HCT116 (cell line): ENCODE results near the gene CH25H.

ENCODE experiments used
- EZH2 ChIP-seq: fragments of 200-600 bp; sonication (generic); IDR thresholded peaks from 2 replicates; pipeline ENCODE4 v1.6.1; 2017; ENCODE audit warnings: antibody characterized with exemption, mixed run types
- JUND ChIP-seq: IDR thresholded peaks from 2 replicates; pipeline ENCODE4 v1.6.1; 2012
- RAD21 ChIP-seq: IDR thresholded peaks from 2 replicates; pipeline ENCODE4 v1.6.1; 2012; ENCODE audit warnings: low read depth, mild to moderate bottlenecking
- TCF7L2 ChIP-seq: IDR thresholded peaks from 2 replicates; pipeline ENCODE4 v1.7.0; 2011; ENCODE audit warnings: borderline replicate concordance, inconsistent platforms; ENCODE audit not compliant: insufficient read depth, insufficient read length; ENCODE audit errors: extremely low read depth
- TF ChIP-seq, protein P1 (sequence below), 3 experiments: fragments of 200-600 bp in 1 of 3; sonication (generic) in 1 of 3; IDR thresholded peaks in 2 of 3; conservative IDR thresholded peaks in 1 of 3; 2 replicates each; pipeline ENCODE4 v1.5.1; 2012 to 2017; ENCODE audit warnings: low read depth in 2 of 3, low read length in 2 of 3, antibody characterized with exemption in 1 of 3, borderline replicate concordance in 1 of 3, control low read depth in 1 of 3, mild to moderate bottlenecking in 1 of 3, mixed read lengths in 1 of 3, mixed run types in 1 of 3, moderate library complexity in 1 of 3; ENCODE audit not compliant: insufficient read depth in 1 of 3
- TF ChIP-seq, protein P2 (sequence below): IDR thresholded peaks from 2 replicates; pipeline ENCODE4 v1.6.1; 2012; ENCODE audit warnings: low read depth

- TF ChIP-seq, protein P1, sequence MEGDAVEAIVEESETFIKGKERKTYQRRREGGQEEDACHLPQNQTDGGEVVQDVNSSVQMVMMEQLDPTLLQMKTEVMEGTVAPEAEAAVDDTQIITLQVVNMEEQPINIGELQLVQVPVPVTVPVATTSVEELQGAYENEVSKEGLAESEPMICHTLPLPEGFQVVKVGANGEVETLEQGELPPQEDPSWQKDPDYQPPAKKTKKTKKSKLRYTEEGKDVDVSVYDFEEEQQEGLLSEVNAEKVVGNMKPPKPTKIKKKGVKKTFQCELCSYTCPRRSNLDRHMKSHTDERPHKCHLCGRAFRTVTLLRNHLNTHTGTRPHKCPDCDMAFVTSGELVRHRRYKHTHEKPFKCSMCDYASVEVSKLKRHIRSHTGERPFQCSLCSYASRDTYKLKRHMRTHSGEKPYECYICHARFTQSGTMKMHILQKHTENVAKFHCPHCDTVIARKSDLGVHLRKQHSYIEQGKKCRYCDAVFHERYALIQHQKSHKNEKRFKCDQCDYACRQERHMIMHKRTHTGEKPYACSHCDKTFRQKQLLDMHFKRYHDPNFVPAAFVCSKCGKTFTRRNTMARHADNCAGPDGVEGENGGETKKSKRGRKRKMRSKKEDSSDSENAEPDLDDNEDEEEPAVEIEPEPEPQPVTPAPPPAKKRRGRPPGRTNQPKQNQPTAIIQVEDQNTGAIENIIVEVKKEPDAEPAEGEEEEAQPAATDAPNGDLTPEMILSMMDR (IDR thresholded peaks at IDR 0.05 in 2 of 3, conservative IDR thresholded peaks at IDR 0.05 in 1 of 3; ENCODE audit: borderline replicate concordance in 1 of 3, insufficient read depth in 1 of 3, low read depth in 2 of 3, low read length in 2 of 3) = no peak
- TF ChIP-seq EZH2 (no peak), TCF7L2 (no peak), RAD21 (no peak), JUND (no peak)
- TF ChIP-seq, protein P2, sequence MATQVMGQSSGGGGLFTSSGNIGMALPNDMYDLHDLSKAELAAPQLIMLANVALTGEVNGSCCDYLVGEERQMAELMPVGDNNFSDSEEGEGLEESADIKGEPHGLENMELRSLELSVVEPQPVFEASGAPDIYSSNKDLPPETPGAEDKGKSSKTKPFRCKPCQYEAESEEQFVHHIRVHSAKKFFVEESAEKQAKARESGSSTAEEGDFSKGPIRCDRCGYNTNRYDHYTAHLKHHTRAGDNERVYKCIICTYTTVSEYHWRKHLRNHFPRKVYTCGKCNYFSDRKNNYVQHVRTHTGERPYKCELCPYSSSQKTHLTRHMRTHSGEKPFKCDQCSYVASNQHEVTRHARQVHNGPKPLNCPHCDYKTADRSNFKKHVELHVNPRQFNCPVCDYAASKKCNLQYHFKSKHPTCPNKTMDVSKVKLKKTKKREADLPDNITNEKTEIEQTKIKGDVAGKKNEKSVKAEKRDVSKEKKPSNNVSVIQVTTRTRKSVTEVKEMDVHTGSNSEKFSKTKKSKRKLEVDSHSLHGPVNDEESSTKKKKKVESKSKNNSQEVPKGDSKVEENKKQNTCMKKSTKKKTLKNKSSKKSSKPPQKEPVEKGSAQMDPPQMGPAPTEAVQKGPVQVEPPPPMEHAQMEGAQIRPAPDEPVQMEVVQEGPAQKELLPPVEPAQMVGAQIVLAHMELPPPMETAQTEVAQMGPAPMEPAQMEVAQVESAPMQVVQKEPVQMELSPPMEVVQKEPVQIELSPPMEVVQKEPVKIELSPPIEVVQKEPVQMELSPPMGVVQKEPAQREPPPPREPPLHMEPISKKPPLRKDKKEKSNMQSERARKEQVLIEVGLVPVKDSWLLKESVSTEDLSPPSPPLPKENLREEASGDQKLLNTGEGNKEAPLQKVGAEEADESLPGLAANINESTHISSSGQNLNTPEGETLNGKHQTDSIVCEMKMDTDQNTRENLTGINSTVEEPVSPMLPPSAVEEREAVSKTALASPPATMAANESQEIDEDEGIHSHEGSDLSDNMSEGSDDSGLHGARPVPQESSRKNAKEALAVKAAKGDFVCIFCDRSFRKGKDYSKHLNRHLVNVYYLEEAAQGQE = no peak
Measured at GRCh38 chr10:89237849-89238248, 30.7 kb upstream of the CH25H start.
